ENCODE results near the gene KHK. TPM values are rescaled to one million over a fixed set of nuclear protein-coding genes. Genes with fewer than 3 reads are reported as not detected.

Gene KHK
- 3.2 and 3.6 TPM in 2 replicates for total RNA-seq

DNA sequence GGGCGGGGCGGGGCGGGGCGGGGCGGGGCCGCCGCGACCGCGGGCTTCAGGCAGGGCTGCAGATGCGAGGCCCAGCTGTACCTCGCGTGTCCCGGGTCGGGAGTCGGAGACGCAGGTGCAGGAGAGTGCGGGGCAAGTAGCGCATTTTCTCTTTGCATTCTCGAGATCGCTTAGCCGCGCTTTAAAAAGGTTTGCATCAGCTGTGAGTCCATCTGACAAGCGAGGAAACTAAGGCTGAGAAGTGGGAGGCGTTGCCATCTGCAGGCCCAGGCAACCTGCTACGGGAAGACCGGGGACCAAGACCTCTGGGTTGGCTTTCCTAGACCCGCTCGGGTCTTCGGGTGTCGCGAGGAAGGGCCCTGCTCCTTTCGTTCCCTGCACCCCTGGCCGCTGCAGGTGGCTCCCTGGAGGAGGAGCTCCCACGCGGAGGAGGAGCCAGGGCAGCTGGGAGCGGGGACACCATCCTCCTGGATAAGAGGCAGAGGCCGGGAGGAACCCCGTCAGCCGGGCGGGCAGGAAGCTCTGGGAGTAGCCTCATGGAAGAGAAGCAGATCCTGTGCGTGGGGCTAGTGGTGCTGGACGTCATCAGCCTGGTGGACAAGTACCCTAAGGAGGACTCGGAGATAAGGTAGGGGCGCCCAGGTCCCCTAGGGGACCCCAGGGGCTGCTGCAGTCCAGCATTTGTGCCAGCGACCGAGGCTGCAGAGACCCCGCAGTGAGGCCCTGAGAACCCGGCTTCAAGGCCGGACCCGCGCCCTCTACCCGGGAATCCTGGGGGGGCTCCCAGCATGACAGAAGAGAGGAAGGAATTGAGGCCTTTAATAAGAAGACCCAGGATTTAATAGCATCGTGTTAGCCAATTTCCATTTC, at the start of gene KHK:
Gene KHK, plus strand, starts transcription at position 49 of the 870 bp plus-strand sequence. Its CDS starts 488 bp downstream, at position 537.

GRCh38 chr2:27050996-27051901, 35.3 kb upstream of the KHK start, which contains the start of gene AGBL5:
Gene AGBL5, plus strand, starts transcription at chr2:27051668. Its CDS starts 1,291 bp downstream, at chr2:27052959.

DNA sequence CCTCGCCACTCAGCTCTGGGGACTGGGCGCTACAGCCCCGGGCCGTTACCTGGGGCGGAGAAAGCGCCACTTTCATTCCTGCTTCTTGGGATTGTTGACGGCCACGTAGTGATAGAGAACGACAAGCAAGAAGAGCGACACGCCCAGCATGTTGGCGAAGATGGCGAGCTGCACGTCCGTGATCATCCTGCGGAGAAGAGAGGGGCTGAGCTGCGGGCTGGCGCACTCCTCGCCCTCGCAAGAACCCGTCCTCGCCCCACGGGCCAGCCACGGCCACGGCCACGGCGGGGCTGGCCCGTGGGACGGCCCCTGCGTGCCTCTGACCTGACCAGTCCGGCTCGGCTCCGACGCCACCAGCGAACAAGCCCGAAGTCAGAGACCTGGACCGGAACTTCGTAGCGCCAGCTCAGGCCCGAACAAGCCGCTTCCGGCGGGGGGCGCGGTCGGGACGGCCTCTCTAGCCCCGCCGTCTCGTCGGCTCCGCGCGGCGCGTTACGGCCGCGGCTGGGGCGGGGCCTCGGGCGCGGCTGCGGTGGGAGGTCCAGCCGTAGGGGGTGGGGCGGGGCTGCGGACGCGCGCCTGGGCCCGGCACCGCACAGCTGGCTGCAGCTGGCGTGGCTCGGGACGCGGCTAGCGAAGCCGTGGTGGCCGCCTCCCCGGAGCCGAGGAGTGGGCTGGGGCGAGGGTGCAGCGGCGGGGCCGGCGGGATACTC, 15.1 kb upstream of the KHK start, which contains the start of gene OST4:
Gene OST4, minus strand, starts transcription at position 378 of the 713 bp plus-strand sequence.

GRCh38 chr2:27078267-27079194, 8.0 kb upstream of the KHK start, which contains the start of gene EMILIN1:
Gene EMILIN1, plus strand, starts transcription at chr2:27078615. Its CDS starts 451 bp downstream, at chr2:27079066.

GRCh38 chr2:27118525-27119329, 32.2 kb downstream of the KHK start, which contains the start of gene CGREF1:
Gene CGREF1, minus strand, starts transcription at chr2:27119128. Its CDS starts 14,762 bp downstream, at chr2:27104366.

GRCh38 chr2:27123302-27124150, 37.0 kb downstream of the KHK start, which contains the start of gene ABHD1:
Gene ABHD1, plus strand, starts transcription at chr2:27123815. Its CDS starts 134 bp downstream, at chr2:27123949.

DNA sequence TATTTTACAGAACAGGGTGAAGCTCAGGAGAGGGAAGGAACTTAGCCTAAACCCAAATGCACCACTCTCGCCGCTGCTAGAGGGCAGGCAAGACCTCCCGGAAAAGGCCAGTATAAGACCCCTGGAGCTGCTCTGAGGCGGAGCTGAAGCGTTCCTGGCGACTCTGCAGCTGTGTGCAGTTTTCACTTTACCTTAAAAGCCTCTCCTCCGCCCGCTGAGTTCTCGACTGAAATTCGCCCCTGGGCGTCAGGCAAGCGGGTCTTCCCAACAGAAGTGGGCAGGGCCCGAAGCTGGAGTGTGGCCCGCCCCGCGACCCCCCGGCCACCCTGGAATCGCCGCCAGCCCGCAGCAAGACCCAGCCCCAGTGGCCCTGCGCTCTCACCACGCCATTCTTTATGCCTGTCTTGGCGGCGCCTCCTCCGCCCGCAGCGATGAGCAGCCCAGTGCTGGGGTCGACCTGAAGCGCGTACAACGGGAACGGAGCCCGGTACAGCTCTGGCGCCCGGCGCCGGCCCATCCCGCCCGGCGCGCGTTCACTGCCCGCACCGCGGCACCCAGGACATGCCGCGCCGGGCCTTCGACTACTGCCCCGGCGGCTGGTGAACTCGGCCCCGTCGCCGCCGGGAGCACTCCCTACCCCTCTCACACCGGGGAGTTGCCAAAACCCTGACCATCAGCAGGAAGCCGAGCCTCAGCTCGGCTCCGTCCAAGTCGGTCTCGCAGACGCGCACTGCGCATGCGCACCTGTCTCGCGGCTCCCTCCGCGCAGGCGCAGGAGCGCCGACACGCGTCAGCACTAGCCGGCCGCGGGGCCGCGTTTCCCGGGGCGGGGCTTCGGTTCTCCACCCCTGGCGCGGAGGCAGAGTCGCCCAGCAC, 47.6 kb downstream of the KHK start, which contains the start of gene PREB:
Gene PREB, minus strand, starts transcription at position 732 of the 876 bp plus-strand sequence. Its CDS starts 215 bp downstream, at position 517.

DNA sequence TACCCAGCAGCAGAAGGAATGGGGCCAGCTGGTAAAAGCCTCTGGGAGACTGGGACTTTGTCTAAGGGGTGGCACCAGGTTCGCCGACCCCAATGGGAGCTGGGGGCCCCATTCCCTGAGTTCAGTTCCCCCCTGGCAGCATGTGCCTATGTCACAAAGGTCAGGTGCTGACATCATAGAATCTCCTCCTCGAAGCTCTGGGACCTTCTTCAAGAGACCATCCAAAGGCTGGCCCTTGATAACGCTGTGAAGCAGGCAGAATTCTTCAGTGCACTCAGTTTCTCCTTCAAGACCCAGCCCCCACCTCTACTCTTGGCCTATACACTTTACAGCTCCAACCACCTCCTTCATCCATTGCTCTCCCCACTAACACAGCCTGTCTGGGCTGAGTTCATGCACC, 52.7 kb downstream of the KHK start, which contains the start of gene PRR30:
Gene PRR30, minus strand, starts transcription at position 101 of the 400 bp plus-strand sequence. CDS start 1,081 bp downstream, outside the sequence.

DNA sequence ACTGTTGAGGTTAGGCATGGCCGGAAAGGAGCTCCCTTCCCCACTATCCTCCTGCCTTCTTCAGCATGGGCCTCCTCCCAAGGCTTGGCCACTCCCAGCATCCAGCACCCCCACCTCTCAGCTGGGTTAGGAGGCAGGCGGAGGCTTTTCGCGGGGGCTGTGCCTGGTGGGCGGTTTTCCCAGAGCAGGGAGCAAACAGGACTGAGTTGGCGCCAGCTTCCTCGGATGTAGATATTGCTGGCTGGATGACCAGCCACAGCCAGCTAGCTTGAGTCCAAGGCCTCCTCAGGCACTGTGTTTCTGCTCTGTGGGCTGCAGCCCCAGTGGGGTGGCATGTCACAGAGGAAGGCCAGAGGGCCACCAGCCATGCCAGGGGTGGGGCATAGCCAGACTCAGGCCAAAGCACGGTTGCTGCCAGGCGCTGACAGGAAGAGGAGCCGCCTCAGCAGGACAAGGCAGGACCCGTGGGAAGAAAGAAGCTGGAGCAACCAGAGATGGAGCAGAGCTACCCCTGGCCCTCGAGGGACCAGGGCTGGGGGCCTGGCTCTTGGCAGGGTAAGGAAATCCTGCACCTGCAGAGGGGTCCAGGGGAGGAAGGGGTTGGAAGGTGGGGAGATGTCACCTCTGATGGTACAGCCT, 62.3 kb downstream of the KHK start, which contains the start of gene TCF23:
Gene TCF23, plus strand, starts transcription at position 204 of the 639 bp plus-strand sequence. Its CDS starts 130 bp downstream, at position 334.

Other genes starting within 250 kb of the KHK start
- gene DPYSL5, start 238.6 kb upstream of the KHK start, total RNA-seq: not detected in 2 replicates
- gene MAPRE3, start 116.1 kb upstream of the KHK start, total RNA-seq: 1.3 and 1.8 TPM in 2 replicates
- gene TMEM214, start 53.8 kb upstream of the KHK start, total RNA-seq: 39.8 and 43.1 TPM in 2 replicates
- gene AGBL5, start 35.1 kb upstream of the KHK start, total RNA-seq: 22.6 and 24.2 TPM in 2 replicates
- gene OST4, start 15.1 kb upstream of the KHK start, total RNA-seq: 475 and 505 TPM in 2 replicates
- gene EMILIN1, start 8.2 kb upstream of the KHK start, total RNA-seq: 188 and 191 TPM in 2 replicates
- 1.5 and 2.2 TPM in 2 replicates for gene CGREF1, start 32.4 kb downstream of the KHK start, total RNA-seq
- gene ABHD1, start 37.0 kb downstream of the KHK start, total RNA-seq: not detected in 2 replicates
- gene PREB, start 47.9 kb downstream of the KHK start, total RNA-seq: 57.3 and 57.7 TPM in 2 replicates
- not detected in 2 replicates for gene PRR30, start 52.6 kb downstream of the KHK start, total RNA-seq
- gene TCF23, start 62.2 kb downstream of the KHK start, total RNA-seq: not detected in 2 replicates
- gene ATRAID, start 125.3 kb downstream of the KHK start, total RNA-seq: 224 and 227 TPM in 2 replicates
- gene SLC5A6, start 125.5 kb downstream of the KHK start, total RNA-seq: 27.1 and 28.2 TPM in 2 replicates
- 58.7 and 59.6 TPM in 2 replicates for gene CAD, start 130.6 kb downstream of the KHK start, total RNA-seq
- gene SLC30A3, start 176.3 kb downstream of the KHK start, total RNA-seq: 0.15 and 0.34 TPM in 2 replicates
- not detected in 2 replicates for gene DNAJC5G, start 188.7 kb downstream of the KHK start, total RNA-seq
- 0.17 TPM in 1 of 2 replicates, not detected in the other for gene TRIM54, start 195.7 kb downstream of the KHK start, total RNA-seq
- gene UCN, start 221.7 kb downstream of the KHK start, total RNA-seq: 0.15 and 0.84 TPM in 2 replicates
- gene MPV17, start 236.3 kb downstream of the KHK start, total RNA-seq: 115 and 122 TPM in 2 replicates